ENCODE results near the gene GMDS.

Gene GMDS

DNA sequence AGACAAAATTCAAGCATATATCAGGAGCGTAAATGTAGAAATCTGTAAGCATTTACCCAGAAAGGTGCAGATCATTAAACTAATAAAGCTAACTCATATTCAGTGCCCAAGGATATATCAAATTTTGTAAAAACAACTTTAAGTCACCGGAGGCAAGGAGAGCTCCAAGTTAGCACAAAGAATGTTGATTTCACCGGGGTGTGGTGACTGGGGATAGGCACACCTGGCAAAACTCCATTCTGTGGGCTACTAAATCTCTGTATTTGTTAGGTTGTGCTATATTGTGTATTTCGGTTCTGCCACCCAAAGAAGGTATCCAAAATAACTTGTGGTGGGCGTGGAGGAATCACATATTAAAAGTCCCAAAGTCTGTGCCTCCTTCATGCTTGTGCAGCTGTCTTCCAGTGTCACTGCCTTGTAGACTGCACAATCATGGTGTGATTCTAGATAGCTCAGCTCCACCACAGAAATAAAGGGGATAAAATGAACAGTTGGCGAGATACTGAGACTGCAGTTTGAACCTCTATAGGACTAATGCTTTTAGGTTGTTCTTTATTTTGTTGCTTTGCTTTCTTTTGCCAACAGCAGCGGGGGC lies 111.6 kb downstream of the GMDS start:
- DNase-seq (ENCODE audit: low read depth in 2 of 2) = no peak

GRCh38 chr6:2132916-2133315 lies 112.5 kb downstream of the GMDS start:
- DNase-seq (ENCODE audit: low read depth in 2 of 2) = no peak

GRCh38 chr6:2132416-2132815 lies 113.0 kb downstream of the GMDS start:
- DNase-seq (ENCODE audit: low read depth in 2 of 2) = no peak

GRCh38 chr6:2129182-2129621 lies 116.2 kb downstream of the GMDS start:
- no peak for DNase-seq (ENCODE audit: low read depth in 2 of 2)

DNA sequence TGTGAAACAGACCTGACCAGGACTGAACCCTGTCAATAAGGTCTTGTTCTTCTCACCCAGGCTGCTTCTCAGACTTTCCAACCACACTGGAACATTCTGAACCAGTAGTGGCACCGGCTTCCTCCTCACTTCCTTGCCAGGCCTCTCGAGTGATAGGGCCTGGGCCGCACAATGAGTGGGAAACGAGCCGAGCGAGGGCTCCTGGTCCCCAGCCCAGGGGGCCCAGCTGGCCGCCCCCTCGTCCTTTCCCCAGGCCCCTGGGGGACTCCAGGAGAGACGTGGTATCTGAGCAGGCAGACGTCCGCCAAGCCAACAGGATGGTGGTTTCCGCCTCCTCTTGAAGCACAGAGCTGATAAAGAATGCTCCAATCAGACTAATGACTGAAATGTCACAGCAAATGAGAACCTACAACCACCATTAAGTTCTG lies 117.9 kb downstream of the GMDS start:
- DNase-seq (ENCODE audit: low read depth in 2 of 2) = peak; percentile 38 to 43

- no peak for DNase-seq (ENCODE audit: low read depth in 2 of 2)
Observed at GRCh38 chr6:2126351-2126750, 119.1 kb downstream of the GMDS start.

DNA sequence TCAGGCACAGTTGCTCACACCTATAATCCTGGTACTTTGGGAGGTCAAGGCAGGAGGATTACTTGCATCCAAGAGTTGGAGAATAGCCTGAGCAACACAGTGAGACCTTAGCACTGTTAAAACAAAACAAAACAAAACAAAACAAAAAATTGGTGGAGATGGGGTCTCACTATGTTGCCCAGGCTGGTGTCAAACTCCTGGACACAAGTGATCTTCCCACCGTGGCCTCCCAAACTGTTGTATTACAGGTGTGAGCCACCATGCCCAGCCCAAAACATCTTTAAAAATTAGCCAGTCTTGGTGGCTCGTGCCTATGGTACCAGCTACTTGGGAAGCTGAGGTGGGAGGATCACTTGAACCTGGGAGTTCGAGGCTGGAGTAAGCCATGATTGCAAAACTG lies 120.2 kb downstream of the GMDS start:
- no peak for DNase-seq (ENCODE audit: low read depth in 2 of 2)

- no peak for DNase-seq (ENCODE audit: low read depth in 2 of 2)
Observed at GRCh38 chr6:2124260-2124709, 121.1 kb downstream of the GMDS start.

- DNase-seq (ENCODE audit: low read depth in 2 of 2) = no peak
Observed at GRCh38 chr6:2120912-2121311, 124.5 kb downstream of the GMDS start.

- DNase-seq (ENCODE audit: low read depth in 2 of 2) = no peak
Observed at GRCh38 chr6:2119275-2119674, 126.1 kb downstream of the GMDS start.

DNA sequence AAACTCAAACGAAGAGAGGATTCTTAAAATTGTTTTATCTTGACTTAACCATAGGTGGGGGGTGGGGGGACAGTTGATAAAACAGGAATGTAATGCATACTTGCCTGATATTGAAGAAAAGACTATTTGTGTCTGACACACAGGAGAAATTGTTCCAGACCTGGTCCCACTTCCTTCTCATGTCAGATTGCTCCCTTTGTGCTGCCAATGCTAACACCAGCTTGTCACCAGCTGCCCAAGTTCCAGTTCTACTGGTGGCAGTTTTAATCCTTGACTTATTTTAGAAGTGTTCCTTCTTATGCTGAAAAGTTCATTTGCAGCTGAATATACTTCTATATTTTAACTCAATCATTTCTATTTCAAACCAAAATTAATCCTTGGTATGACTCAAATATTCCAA lies 127.3 kb downstream of the GMDS start:
- no peak for DNase-seq (ENCODE audit: low read depth in 2 of 2)

- no peak for DNase-seq (ENCODE audit: low read depth in 2 of 2)
Observed at GRCh38 chr6:2117447-2117846, 128.0 kb downstream of the GMDS start.

DNA sequence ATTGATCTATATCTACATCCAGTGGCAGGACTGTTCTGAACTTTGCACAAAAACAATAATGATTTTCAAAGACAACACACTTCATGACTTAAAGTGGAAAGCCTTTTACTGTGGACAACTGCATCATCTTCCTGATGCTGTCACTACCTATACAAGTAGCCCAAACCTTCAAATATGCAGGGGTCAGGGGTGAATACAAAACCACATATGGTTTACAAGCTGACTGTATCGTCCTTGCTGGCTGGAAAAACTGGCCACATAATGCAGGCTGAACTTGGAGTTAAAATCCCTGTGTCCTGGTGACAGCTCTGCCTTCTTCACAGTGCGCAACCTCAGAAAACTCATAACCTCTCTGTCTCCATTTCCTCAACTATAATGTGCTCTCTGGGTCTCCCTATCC lies 128.9 kb downstream of the GMDS start:
- DNase-seq (ENCODE audit: low read depth in 2 of 2) = no peak

DNA sequence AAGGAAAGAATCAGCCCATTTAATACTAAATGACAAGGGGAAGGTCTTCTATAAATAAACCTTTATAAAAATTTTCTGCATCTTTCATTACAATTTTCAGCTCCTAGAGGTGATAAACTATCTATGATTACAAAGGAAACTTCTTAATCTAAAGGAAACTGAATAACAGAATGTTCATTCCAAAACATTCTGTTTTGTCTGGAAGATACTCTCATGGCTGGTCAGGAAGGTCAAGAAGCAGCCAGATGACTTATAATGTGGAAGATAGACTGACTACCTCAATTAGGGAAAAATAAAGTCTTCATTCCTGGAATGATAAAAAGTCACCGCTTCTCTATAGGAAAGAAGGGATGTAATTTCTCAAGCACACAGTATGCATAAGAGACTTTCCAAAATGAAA lies 131.3 kb downstream of the GMDS start:
- no peak for DNase-seq (ENCODE audit: low read depth in 2 of 2)

DNA sequence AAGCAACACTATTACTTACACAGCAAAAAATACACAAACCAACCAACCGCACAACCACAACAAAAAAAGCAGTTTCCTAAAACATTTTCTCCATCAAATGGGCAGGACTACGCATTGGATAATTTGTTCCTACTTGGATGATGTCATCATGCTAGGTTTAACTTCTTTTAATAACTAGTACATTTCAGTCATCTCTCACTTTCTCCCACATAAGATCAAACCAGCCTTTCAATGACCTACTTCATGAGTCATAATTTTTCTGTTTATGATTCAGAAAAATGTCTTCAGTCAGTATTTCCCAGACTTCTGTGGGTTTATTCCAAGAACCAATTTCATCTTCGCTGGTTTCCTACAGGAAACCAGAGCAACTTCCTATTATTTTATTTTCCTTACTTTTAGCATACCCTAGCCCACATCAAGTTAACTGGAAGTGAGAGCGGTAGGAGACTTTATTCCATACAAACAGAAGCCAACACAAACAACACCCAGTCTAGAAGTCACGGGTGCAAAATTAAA lies 134.2 kb downstream of the GMDS start:
- DNase-seq (ENCODE audit: low read depth in 2 of 2) = no peak

DNA sequence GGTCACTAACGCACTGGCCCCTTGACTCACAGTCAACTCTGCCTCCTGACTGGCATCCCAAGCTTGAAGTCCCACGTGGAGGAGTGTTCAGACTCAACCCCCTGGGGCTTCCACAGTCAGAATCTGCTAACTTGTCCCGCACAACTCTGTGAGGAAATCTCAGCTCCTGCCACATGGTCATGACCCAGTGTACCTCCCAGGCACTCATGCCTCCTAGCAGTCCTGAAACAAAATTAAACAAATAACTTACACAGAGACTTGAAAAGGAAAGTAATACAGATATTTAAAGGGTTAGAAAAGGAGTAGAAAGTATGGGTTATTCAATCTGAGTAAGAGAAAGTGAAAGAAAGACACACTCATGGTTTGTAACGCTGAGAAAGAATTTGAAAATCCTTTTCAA lies 134.9 kb downstream of the GMDS start:
- peak in 1 of 2 donors; percentile 3 for DNase-seq (ENCODE audit: low read depth in 2 of 2)

DNA sequence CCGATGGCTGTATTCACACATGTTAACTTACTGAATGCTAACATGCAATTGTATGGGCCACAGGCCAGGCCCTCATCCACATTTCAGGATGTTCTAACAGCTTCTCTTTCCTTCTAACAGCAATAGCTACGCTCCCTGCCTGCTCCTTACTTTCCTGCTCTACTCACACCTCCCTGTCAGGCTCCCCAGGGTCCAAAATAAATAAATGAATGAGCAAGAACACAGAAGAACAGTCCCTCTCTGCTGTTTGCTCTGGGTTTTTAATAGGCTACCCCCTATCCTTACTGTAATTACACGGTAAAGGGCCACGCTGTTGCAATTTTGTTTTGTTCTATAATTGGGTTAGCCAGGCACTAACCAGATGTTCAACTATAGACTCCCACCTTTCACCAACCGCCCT lies 135.6 kb downstream of the GMDS start:
- no peak for DNase-seq (ENCODE audit: low read depth in 2 of 2)

- no peak for DNase-seq (ENCODE audit: low read depth in 2 of 2)
Observed at GRCh38 chr6:2108700-2109306, 136.6 kb downstream of the GMDS start.

DNA sequence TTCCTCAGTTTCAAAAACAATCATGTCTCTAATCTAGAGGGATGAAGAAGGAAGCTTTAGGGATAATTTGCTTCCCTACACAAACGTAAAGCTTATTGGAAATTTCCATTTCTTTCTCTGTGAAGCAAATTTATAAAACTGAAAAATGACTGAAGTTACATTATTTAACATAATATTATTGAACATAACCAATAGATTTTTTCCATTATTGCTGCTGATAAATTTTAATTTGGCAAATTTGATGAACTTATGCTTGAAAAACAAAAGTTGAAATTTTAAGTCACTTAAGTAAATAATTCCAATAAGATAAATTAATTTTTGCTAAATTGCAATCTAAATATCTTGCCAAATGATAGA lies 140.9 kb downstream of the GMDS start:
- DNase-seq (ENCODE audit: low read depth in 2 of 2) = no peak

- no peak for DNase-seq (ENCODE audit: low read depth in 2 of 2)
Observed at GRCh38 chr6:2103765-2104523, 141.5 kb downstream of the GMDS start.

- no peak for DNase-seq (ENCODE audit: low read depth in 2 of 2)
Observed at GRCh38 chr6:2102966-2103365, 142.4 kb downstream of the GMDS start.

DNA sequence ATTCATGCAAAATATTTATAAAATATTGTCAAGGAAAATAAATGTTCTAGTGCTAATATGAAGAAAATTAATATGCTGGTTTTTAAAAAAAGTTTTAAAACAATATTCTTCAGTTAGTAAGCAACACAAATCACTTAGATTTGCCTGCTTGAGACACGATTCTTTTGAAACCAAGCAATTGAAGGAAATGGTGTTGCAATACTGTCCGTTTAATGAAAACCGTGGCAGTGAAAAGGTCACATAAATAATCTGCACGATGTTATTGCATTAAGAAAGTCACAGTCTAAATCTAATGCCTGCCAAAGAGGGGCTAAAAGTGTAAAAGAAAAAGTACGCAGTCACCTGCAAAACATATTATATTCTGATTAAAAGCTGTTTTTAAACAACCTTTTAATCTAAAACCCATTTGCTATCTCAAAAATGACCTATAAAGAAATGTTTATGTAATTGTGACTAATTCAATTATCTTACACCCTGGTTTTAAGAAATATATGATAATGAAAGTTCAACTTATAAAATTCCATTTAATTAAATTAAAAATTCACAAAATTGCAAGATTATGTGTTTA lies 143.0 kb downstream of the GMDS start:
- DNase-seq (ENCODE audit: low read depth in 2 of 2) = no peak

DNA sequence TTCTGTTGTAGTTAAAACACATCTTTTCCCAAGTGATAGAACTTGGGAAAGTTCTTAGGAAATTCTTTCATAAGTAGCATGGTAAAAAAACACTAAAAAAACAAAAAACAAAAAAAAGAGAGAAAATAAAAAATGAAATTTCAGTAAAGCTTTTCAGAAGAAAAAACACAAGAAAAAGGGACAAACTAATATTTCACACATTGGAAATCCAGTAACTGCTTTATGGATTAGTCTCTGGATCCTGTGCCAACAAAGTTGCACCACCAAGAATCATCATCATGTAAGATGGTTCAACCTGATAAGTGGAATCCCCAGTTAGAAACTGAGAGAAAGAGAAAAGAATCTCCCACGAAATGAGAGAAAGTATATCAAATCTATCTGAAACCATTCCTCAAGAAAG lies 144.2 kb downstream of the GMDS start:
- DNase-seq (ENCODE audit: low read depth in 2 of 2) = no peak
